HG02884 (cell line): ENCODE measurements around the gene TNFSF10.
"Not testable (repeated sequence)": the region's sequence is repeated elsewhere in the genome, so short reads cannot be mapped to it uniquely, and the experiment has no call there.

Source experiments
- ATAC-seq: cut with Tn5 transposase; IDR thresholded peaks from one replicate; pipeline ENCODE4 v1.9.1; 2021; ENCODE audit warnings: mild to moderate bottlenecking, moderate library complexity; ENCODE audit not compliant: unreplicated experiment

TNFSF10 gene

GRCh38 chr3:172522871-172523818 lies at the start of gene TNFSF10:
TSS of gene TNFSF10 (minus strand) at chr3:172523430. CDS start at chr3:172523384, 46 bp downstream.
- peak; percentile 91 for ATAC-seq

GRCh38 chr3:172569128-172570008 lies 46.1 kb upstream of the TNFSF10 start:
- no peak for ATAC-seq

DNA sequence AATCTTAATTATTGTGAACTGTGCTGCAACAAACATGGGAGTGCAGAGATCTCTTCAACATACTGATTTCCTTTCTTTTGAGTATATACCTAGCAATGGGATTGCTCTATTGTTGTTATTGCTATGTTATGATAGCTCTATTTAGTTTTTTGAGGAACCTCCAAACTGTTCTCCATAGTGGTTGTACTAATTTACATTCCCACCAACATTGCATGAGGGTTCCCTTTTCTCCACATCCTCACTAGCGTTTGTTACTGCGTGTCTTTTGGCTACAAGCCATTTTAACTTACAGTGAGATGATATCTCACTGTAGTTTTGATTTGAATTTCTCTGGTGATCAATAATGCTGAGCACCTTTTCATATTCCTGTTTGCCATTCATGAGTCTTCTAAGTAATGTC lies 45.5 kb upstream of the TNFSF10 start:
- no peak for ATAC-seq

DNA sequence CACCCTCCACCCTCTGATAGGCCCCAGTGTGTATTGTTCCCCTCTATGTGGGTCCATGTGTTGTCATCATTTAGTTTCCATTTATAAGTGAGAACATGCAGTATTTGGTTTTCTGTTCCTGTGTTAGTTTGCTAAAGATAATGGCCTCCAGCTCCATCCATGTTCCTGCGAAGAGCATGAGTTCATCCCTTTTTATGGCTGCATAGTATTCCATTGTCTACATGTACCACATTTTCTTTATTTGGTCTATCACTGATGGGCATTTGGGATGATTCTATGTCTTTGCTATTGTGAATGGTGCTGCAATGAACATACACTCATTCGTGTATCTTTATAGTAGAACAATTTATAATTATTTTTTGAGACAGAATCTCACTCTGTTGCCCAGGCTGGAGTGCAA lies 43.6 kb upstream of the TNFSF10 start:
- ATAC-seq = not testable (repeated sequence)

- no peak for ATAC-seq
Measured at GRCh38 chr3:172564499-172564898, 41.3 kb upstream of the TNFSF10 start.

DNA sequence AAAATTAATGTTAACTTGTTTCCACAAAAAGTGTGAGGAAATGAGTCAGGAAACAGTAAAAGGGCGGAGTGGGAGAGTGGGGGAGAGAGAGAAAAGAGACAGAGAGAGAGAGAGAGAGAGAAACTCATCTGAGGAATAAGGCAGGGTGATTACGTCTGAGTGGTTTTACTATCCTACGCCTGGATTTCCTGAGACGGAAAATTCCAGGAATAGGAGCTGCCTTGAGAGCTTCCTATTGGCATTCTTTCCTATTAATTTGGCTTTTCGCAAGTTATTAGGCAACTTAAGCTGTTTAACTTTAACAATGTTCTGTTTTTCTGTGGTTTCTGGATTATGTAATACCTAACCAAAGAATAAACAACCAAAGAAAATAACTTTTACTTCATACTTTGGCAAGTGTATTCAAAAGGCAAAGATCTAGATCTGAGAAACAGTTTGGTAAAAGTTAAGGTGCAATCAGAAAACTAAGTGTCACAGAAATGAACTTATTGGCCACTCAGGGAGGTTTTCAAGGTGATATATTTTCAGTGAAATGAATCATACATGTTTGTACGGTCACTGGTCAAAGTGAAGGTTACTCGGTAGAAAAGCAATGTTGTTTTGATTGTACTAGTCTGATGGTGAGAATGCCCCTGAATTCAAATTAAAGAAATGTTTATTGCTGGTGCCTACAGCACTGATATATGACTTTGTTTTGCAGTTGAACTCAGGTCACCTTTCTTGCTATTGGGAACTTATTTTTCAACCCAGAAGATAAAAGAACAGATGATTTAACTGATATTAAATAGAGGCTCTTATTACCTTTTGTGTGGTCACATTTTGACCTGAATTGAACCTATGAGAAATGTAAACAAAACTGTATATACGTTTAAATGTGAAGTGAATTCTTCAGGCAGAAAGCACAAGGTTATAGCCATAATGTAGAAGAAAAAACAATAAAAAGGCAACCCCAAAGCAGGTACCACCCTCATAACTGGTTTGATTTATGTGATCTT lies 39.9 kb upstream of the TNFSF10 start:
- ATAC-seq = peak; percentile 59

GRCh38 chr3:172561897-172562640 lies 38.8 kb upstream of the TNFSF10 start:
- no peak for ATAC-seq

- ATAC-seq = no peak
Measured at GRCh38 chr3:172560586-172560985, 37.4 kb upstream of the TNFSF10 start.

DNA sequence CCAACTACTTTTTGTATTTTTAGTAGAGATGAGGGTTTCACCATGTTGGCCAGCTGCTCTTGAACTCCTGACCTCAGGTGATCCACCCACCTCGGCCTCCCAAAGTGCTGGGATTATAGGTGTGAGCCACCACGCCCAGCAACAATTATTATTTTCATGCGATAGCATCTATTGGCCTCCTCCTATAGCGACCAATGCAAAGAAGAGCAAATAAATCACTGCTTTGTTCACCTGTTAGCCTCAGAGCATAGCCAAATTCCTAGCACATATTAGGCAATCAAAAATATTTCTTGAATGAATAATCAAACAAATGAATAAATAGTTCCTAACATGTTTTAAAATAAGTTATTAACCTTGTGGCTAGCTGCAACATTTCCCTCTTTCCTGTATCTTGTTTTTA lies 36.8 kb upstream of the TNFSF10 start:
- no peak for ATAC-seq

GRCh38 chr3:172559020-172559419 lies 35.8 kb upstream of the TNFSF10 start:
- ATAC-seq = no peak

- ATAC-seq = no peak
Measured at GRCh38 chr3:172557515-172558220, 34.4 kb upstream of the TNFSF10 start.

- no peak for ATAC-seq
Measured at GRCh38 chr3:172553526-172554252, 30.5 kb upstream of the TNFSF10 start.

DNA sequence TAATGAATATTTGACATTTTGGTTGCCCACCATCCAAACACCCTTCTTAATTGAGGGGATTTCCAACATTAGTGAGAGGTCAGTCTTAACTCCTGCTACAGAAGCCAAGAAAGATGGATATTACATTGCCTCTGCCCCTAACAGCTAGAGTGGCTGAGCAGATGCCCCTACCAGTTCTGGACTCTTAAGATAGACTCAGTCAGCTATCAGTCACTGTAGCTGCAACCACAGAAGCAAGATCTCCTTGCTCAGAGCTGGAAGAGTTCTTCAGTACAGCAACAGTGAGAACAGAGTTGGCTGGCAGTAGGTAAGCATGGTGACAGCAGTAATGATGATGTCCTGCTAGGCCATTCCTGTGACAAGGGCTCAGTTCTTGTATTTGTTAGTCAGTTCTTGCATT lies 29.4 kb upstream of the TNFSF10 start:
- no peak for ATAC-seq

DNA sequence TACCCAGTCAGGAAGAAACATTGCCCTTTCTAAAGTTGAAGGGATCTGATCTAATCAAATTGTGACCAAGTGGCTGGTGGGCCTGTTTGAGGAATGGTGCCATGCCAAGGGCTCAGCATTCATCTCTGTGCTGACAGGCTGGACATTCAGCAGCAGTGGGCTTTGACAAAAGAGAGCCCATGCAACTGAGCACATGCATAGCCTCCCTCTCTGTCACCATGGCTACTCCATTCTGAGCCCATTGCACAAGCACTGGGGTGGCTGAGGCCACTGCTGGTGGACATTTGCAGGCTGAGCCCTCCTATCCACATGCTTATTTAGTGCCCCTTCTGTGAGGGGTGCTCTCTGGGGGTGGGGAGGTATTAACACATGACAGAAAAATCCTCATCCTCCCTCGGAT lies 28.6 kb upstream of the TNFSF10 start:
- ATAC-seq = no peak

- ATAC-seq = peak; percentile 94
Measured at GRCh38 chr3:172550347-172550943, 27.2 kb upstream of the TNFSF10 start.

DNA sequence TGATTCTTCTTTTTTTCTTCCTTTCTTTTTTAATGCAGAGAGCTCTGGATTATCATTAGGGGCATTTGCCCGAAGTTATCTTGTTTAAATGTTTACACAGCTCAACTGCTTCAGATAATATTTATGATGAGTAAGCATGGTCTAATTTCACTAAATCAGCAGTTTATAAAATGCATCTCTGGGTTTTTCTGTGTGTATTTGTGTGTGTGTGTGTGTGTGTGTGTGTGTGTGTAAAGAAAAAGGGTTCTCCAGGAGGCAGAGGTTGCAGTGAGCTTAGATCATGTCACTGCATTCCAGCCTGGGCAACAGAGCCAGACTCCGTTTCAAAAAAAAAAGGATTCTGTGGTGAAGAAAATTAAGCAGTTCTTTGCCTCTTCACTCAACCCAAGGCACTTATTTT lies 25.9 kb upstream of the TNFSF10 start:
- no peak for ATAC-seq

DNA sequence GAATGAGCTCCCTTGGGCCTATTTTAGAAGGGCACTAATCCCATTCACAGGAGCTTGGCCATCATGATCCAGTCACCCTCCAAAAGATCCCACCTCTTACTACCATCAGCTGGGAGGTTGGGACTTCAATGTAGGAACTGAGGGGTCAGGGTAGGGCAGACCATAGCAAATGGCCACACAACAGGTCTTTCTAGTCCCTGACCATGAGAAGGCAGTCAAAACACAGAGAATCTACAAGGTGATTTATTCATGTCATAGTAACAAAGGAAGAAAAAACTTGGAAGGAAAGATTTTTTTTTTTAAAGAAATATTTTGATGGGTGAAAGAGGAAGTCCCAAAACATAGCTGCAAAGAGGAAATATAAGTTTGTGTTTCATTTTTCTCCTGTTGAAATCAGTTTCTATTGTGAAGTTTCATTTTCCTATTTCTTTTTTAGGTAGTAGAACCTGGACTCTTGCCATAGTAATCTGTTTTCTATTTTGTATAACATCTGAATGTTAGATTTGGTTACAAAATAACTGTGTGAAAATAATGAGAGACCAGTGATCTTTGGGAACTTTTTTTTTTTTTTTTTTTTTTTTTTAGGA lies 23.5 kb upstream of the TNFSF10 start:
- no peak for ATAC-seq

- ATAC-seq = no peak
Measured at GRCh38 chr3:172546105-172546504, 22.9 kb upstream of the TNFSF10 start.
